ENCODE results near the gene KCNA5. TPM values are rescaled to one million over a fixed set of nuclear protein-coding genes. Genes with fewer than 3 reads are reported as not detected.

Gene KCNA5
- total and polyA plus RNA-seq, 7 experiments from 2014 or later, result not detected

DNA sequence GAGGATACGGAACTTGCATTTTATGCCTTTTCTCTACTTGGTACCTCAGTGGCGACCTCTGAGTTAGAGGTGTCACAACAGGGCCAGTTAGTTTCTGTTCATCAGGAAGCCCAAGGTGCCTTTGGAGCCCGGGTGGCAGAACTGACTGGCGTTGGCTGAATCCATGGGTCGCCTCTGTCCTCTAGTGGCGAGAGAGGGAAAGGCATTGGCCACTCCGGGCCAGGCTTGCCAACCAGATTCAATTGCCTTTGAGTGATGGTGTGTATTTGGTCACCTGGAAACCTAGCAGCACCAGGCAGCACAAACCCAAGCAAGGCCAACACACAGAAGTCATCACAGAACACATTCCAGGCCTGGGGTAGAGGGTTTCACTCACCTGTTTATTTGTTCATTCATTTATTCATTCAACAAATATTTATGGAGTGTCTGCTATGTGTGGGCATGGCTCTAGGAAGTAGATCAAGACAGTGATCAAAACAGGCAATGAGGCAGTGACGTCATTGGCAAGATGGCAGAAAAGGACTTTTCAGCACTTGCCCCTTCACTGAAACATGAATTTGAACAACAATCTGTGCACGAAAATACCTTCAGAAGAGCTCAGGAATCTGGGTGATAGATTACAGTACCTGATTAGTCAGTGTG lies 40.5 kb upstream of the KCNA5 start:
- ATAC-seq, result peak; percentile 50
- H3K27me3 Mint-ChIP-seq, result peaks cover 12 to 26% (median 24%) of the 10 kb centered on the region in 5 donors
- CTCF ChIA-PET, result no interaction called here
- Histone ChIP-seq H3K4me3 (ENCODE audit: low read length) (no peak overlapping the region), H3K9me3 (ENCODE audit: control insufficient read depth in 2 of 3, low read length in 3 of 3) (no peaks in the 10 kb centered on the region), H3K36me3 (ENCODE audit: control insufficient read depth in 2 of 3, insufficient read depth in 3 of 3, low read length in 3 of 3) (no peaks in the 10 kb centered on the region), H3K27me3 (ENCODE audit: control insufficient read depth in 2 of 2, insufficient read depth in 2 of 2, low read length in 2 of 2) (no peaks in the 10 kb centered on the region), H3K27ac (ENCODE audit: low read depth, low read length) (no peak overlapping the region), H3K4me1 (ENCODE audit: control insufficient read depth in 2 of 2, insufficient read depth in 2 of 2, low read length in 2 of 2) (no peaks in the 10 kb centered on the region)
- POLR2A ChIA-PET, result no interaction called here
- peaks cover 0 to 1% (median 0%) of the 10 kb centered on the region in 11 donors for H3K9me3 Mint-ChIP-seq
- no peaks in the 10 kb centered on the region for H3K36me3 Mint-ChIP-seq
- H3K4me3 Mint-ChIP-seq, result no peak overlapping the region
- intact Hi-C loops (cut with micrococcal nuclease), result loop anchor here (1.0 to 2.0 kb wide), 2 partner anchors 146 to 148 kb away; no protein-coding TSS in a partner anchor
- no peak overlapping the region for H3K27ac Mint-ChIP-seq
- DNase-seq, result peak in 2 of 9 donors; percentile 9 to 50
- no peaks in the 10 kb centered on the region for H3K4me1 Mint-ChIP-seq

DNA sequence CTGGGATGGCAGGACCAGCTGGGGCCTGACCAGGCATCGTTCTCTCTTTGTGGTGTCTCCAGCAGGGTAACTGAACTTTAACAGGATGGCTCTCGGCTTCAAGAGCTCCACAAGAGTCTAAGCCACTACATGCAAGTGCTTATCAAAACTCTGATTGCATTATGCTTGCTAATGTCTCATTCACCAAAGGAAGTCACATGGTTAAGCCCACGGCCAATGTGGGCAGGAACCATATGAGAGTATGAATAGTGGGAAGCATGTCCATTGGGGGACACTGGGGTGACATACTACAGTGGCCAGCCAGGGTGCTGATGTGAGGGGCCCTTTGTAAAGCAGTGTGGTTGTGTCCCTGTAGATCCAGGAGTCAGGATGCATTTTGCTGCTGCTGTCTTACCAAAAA lies 35.0 kb upstream of the KCNA5 start:
- Histone ChIP-seq H3K4me1 (ENCODE audit: control insufficient read depth in 2 of 2, insufficient read depth in 2 of 2, low read length in 2 of 2) (no peaks in the 10 kb centered on the region), H3K9me3 (ENCODE audit: control insufficient read depth in 2 of 3, low read length in 3 of 3) (no peaks in the 10 kb centered on the region), H3K27ac (ENCODE audit: low read depth, low read length) (no peak overlapping the region), H3K36me3 (ENCODE audit: control insufficient read depth in 2 of 3, insufficient read depth in 3 of 3, low read length in 3 of 3) (no peaks in the 10 kb centered on the region), H3K4me3 (ENCODE audit: low read length) (no peak overlapping the region), H3K27me3 (ENCODE audit: control insufficient read depth in 2 of 2, insufficient read depth in 2 of 2, low read length in 2 of 2) (no peaks in the 10 kb centered on the region)
- peaks cover 9 to 34% (median 19%) of the 10 kb centered on the region in 5 donors for H3K27me3 Mint-ChIP-seq
- H3K9me3 Mint-ChIP-seq, result peaks cover 0 to 1% (median 0%) of the 10 kb centered on the region in 11 donors
- no peak for DNase-seq
- POLR2A ChIA-PET, result no interaction called here
- intact Hi-C loops (cut with micrococcal nuclease), result no loop called here
- no peaks in the 10 kb centered on the region for H3K36me3 Mint-ChIP-seq
- no peak overlapping the region for H3K4me3 Mint-ChIP-seq
- ATAC-seq, result no peak
- H3K4me1 Mint-ChIP-seq, result no peaks in the 10 kb centered on the region
- H3K27ac Mint-ChIP-seq, result no peak overlapping the region
- CTCF ChIA-PET, result no interaction called here

DNA sequence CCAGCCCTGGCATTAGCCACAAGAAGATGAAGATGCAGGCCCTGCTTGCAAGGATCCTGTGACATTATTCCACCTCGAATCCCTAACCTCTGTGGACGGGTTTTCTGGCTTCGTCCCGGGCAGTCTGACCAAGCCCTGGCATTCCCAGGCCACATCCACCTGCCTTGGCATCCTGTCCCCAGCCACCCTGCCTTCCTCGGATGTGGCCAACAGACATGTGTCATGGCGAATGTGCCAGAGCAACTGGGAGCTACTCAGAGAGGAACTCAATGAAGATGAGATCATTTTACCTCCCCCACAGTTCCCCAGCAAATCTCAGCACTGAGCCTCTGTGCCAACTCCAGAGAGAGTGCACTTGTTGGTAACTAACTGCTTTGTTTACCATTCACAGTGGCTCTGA lies 33.5 kb upstream of the KCNA5 start:
- H3K9me3 ChIP-seq (ENCODE audit: control insufficient read depth in 2 of 3, low read length in 3 of 3), result no peaks in the 10 kb centered on the region
- POLR2A ChIA-PET, result no interaction called here
- CTCF ChIA-PET, result no interaction called here
- H3K4me1 ChIP-seq (ENCODE audit: control insufficient read depth in 2 of 2, insufficient read depth in 2 of 2, low read length in 2 of 2), result no peaks in the 10 kb centered on the region
- H3K27me3 ChIP-seq (ENCODE audit: control insufficient read depth in 2 of 2, insufficient read depth in 2 of 2, low read length in 2 of 2), result no peaks in the 10 kb centered on the region
- Mint-ChIP-seq H3K27me3 (peaks cover 4 to 33% (median 17%) of the 10 kb centered on the region in 5 donors), H3K4me1 (peaks cover 0 to 3% (median 0%) of the 10 kb centered on the region in 7 donors), H3K36me3 (no peaks in the 10 kb centered on the region), H3K9me3 (peaks cover 0 to 1% (median 0%) of the 10 kb centered on the region in 11 donors), H3K27ac (no peak overlapping the region), H3K4me3 (no peak overlapping the region)
- no peaks in the 10 kb centered on the region for H3K36me3 ChIP-seq (ENCODE audit: control insufficient read depth in 2 of 3, insufficient read depth in 3 of 3, low read length in 3 of 3)
- DNase-seq (no peak), ATAC-seq (no peak)
- H3K27ac ChIP-seq (ENCODE audit: low read depth, low read length), result no peak overlapping the region
- intact Hi-C loops (cut with micrococcal nuclease), result no loop called here
- H3K4me3 ChIP-seq (ENCODE audit: low read length), result no peak overlapping the region

DNA sequence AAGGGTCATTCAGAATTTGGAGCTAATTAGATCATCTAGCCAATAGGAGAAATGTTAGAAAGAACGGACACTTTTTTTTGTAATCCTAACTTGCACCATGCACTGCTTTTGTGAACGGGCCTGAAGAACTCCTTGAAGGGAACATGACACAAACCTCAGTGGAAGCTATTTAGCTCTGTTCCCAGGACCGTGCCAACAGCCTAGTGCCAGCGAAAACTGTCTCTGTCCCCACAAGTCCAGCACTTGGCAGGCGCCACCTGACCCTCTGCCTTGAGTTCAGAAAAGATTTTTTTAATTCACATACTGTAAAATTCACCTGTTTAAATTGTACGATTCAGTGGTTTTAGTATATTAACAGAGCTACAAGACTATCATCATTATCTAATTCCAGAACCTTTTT lies 31.3 kb upstream of the KCNA5 start:
- H3K27me3 ChIP-seq (ENCODE audit: control insufficient read depth in 2 of 2, insufficient read depth in 2 of 2, low read length in 2 of 2), result no peaks in the 10 kb centered on the region
- H3K27me3 Mint-ChIP-seq, result peaks cover 0 to 24% (median 10%) of the 10 kb centered on the region in 5 donors
- H3K9me3 Mint-ChIP-seq, result no peaks in the 10 kb centered on the region
- DNase-seq (no peak), ATAC-seq (no peak)
- no peaks in the 10 kb centered on the region for H3K9me3 ChIP-seq (ENCODE audit: control insufficient read depth in 2 of 3, low read length in 3 of 3)
- POLR2A ChIA-PET, result no interaction called here
- H3K36me3 ChIP-seq (ENCODE audit: control insufficient read depth in 2 of 3, insufficient read depth in 3 of 3, low read length in 3 of 3), result no peaks in the 10 kb centered on the region
- H3K27ac ChIP-seq (ENCODE audit: low read depth, low read length), result no peak overlapping the region
- no peak overlapping the region for H3K4me3 ChIP-seq (ENCODE audit: low read length)
- no peak overlapping the region for H3K27ac Mint-ChIP-seq
- CTCF ChIA-PET, result no interaction called here
- H3K36me3 Mint-ChIP-seq, result no peaks in the 10 kb centered on the region
- H3K4me3 Mint-ChIP-seq, result no peak overlapping the region
- intact Hi-C loops (cut with micrococcal nuclease), result no loop called here
- no peaks in the 10 kb centered on the region for H3K4me1 ChIP-seq (ENCODE audit: control insufficient read depth in 2 of 2, insufficient read depth in 2 of 2, low read length in 2 of 2)
- H3K4me1 Mint-ChIP-seq, result peaks cover 0 to 3% (median 0%) of the 10 kb centered on the region in 7 donors

- Histone ChIP-seq H3K27me3 (ENCODE audit: control insufficient read depth in 2 of 2, insufficient read depth in 2 of 2, low read length in 2 of 2) (no peaks in the 10 kb centered on the region), H3K36me3 (ENCODE audit: control insufficient read depth in 2 of 3, insufficient read depth in 3 of 3, low read length in 3 of 3) (no peaks in the 10 kb centered on the region), H3K4me3 (ENCODE audit: low read length) (no peak overlapping the region), H3K4me1 (ENCODE audit: control insufficient read depth in 2 of 2, insufficient read depth in 2 of 2, low read length in 2 of 2) (no peaks in the 10 kb centered on the region), H3K9me3 (ENCODE audit: control insufficient read depth in 2 of 3, low read length in 3 of 3) (no peaks in the 10 kb centered on the region), H3K27ac (ENCODE audit: low read depth, low read length) (no peak overlapping the region)
- no peak overlapping the region for H3K4me3 Mint-ChIP-seq
- ChIA-PET CTCF (interaction anchor here (1.0 kb wide), 1 partner anchor 9 kb away, joined by 3 read pairs; no protein-coding TSS in a partner anchor), POLR2A (no interaction called here)
- DNase-seq, result no peak
- H3K36me3 Mint-ChIP-seq, result no peaks in the 10 kb centered on the region
- H3K27ac Mint-ChIP-seq, result no peak overlapping the region
- H3K9me3 Mint-ChIP-seq, result no peaks in the 10 kb centered on the region
- intact Hi-C loops (cut with micrococcal nuclease), result no loop called here
- peaks cover 0 to 25% (median 10%) of the 10 kb centered on the region in 5 donors for H3K27me3 Mint-ChIP-seq
- H3K4me1 Mint-ChIP-seq, result peaks cover 0 to 3% (median 0%) of the 10 kb centered on the region in 7 donors
- no peak for ATAC-seq
These were observed 30.4 kb upstream of the KCNA5 start for GRCh38 chr12:5013266-5013730.

- H3K27ac Mint-ChIP-seq, result no peak overlapping the region
- POLR2A ChIA-PET, result no interaction called here
- peaks cover 0 to 18% (median 7%) of the 10 kb centered on the region in 5 donors for H3K27me3 Mint-ChIP-seq
- Histone ChIP-seq H3K27me3 (ENCODE audit: control insufficient read depth in 2 of 2, insufficient read depth in 2 of 2, low read length in 2 of 2) (no peaks in the 10 kb centered on the region), H3K4me3 (ENCODE audit: low read length) (no peak overlapping the region), H3K27ac (ENCODE audit: low read depth, low read length) (no peak overlapping the region), H3K9me3 (ENCODE audit: control insufficient read depth in 2 of 3, low read length in 3 of 3) (no peaks in the 10 kb centered on the region), H3K4me1 (ENCODE audit: control insufficient read depth in 2 of 2, insufficient read depth in 2 of 2, low read length in 2 of 2) (no peaks in the 10 kb centered on the region), H3K36me3 (ENCODE audit: control insufficient read depth in 2 of 3, insufficient read depth in 3 of 3, low read length in 3 of 3) (no peaks in the 10 kb centered on the region)
- H3K9me3 Mint-ChIP-seq, result no peaks in the 10 kb centered on the region
- no peak for DNase-seq
- no peaks in the 10 kb centered on the region for H3K36me3 Mint-ChIP-seq
- CTCF ChIA-PET, result interaction anchor here (1.0 kb wide), 1 partner anchor 8 kb away, joined by 3 read pairs; no protein-coding TSS in a partner anchor
- H3K4me1 Mint-ChIP-seq, result peaks cover 0 to 3% (median 0%) of the 10 kb centered on the region in 7 donors
- intact Hi-C loops (cut with micrococcal nuclease), result no loop called here
- no peak for ATAC-seq
- H3K4me3 Mint-ChIP-seq, result no peak overlapping the region
These were observed 29.4 kb upstream of the KCNA5 start for GRCh38 chr12:5014269-5014668.
